OCI-LY3 (cell line): ENCODE data around the gene HELLS.
"Not testable (repeated sequence)": the region's sequence is repeated elsewhere in the genome, so short reads cannot be mapped to it uniquely, and the experiment has no call there.

Source experiments
- H2AFZ ChIP-seq: fragments of 200-600, 300-600 bp; shearing (Covaris generic); 2 replicates; pipeline ENCODE4 v1.6.0; 2014; ENCODE audit warnings: antibody characterized with exemption, low read depth, low read length
- H3K27ac ChIP-seq: fragments of 200-600, 300-600 bp; sonication (generic); 2 replicates; pipeline ENCODE4 v1.5.1; 2014; ENCODE audit warnings: mild to moderate bottlenecking, low read length, moderate library complexity, mixed read lengths
- H3K27me3 ChIP-seq: fragments of 200-600, 300-600 bp; sonication (generic); 2 replicates; pipeline ENCODE4 v1.6.1; 2014; ENCODE audit warnings: low read depth, low read length, mixed read lengths
- H3K36me3 ChIP-seq: fragments of 200-600, 300-600 bp; sonication (generic); replicated peaks from 2 replicates; pipeline ENCODE3; 2014; ENCODE audit warnings: low read depth, low read length, mixed read lengths
- H3K4me1 ChIP-seq: fragments of 300-600, 200-600 bp; sonication (generic); 2 replicates; pipeline ENCODE4 v1.6.1; 2014; ENCODE audit warnings: low read length, mixed read lengths
- H3K4me2 ChIP-seq: fragments of 200-600, 300-600 bp; sonication (generic); 2 replicates; pipeline ENCODE4 v1.6.1; 2014; ENCODE audit warnings: low read length, mixed read lengths
- H3K4me3 ChIP-seq: fragments of 300-600, 200-600 bp; sonication (generic); 2 replicates; pipeline ENCODE4 v1.5.1; 2014; ENCODE audit warnings: antibody characterized with exemption, mild to moderate bottlenecking, low read length, moderate library complexity
- H3K79me2 ChIP-seq: fragments of 300-600, 200-600 bp; shearing (Covaris generic); 2 replicates; pipeline ENCODE4 v1.6.1; 2014; ENCODE audit warnings: mild to moderate bottlenecking, low read length, mixed read lengths
- H3K9ac ChIP-seq: fragments of 300-600, 200-600 bp; shearing (Covaris generic); 2 replicates; pipeline ENCODE4 v1.6.0; 2014; ENCODE audit warnings: mild to moderate bottlenecking, low read length, moderate library complexity
- H3K9me3 ChIP-seq: fragments of 200-600, 300-600 bp; shearing (Covaris generic); 2 replicates; pipeline ENCODE4 v1.6.1; 2014; ENCODE audit warnings: low read length, mixed read lengths; ENCODE audit not compliant: insufficient read depth
- H4K20me1 ChIP-seq: fragments of 200-600, 300-600 bp; sonication (generic); 2 replicates; pipeline ENCODE4 v1.6.1; 2016; ENCODE audit warnings: low read length, mixed read lengths; ENCODE audit not compliant: insufficient read depth
- CTCF ChIP-seq: fragments of 200-600, 300-600 bp; sonication (generic); IDR thresholded peaks from 2 replicates; pipeline ENCODE4 v1.5.1; 2014; ENCODE audit warnings: antibody characterized with exemption, low read length, low read depth
- EZH2phosphoT487 ChIP-seq: fragments of 200-600 bp; shearing (Covaris generic); IDR thresholded peaks from 2 replicates; pipeline ENCODE4 v1.6.1; 2018; ENCODE audit warnings: antibody characterized with exemption, mixed run types, low read depth

Gene HELLS

GRCh38 chr10:94549221-94549620 lies 3.6 kb downstream of the HELLS start:
- peaks cover 15% of the 10 kb centered on the region for H3K36me3 ChIP-seq
- no peak overlapping the region for H2AFZ ChIP-seq
- H3K9ac ChIP-seq: no peak overlapping the region
- no peak for TF ChIP-seq CTCF
- no peak for TF ChIP-seq EZH2phosphoT487
- H3K9me3 ChIP-seq: no peaks in the 10 kb centered on the region
- no peak overlapping the region for H3K4me3 ChIP-seq
- H3K4me2 ChIP-seq: no peak overlapping the region
- H3K27me3 ChIP-seq: no peaks in the 10 kb centered on the region
- peaks cover 74% of the 10 kb centered on the region for H3K79me2 ChIP-seq
- H4K20me1 ChIP-seq: 0 out of 2 replicates have a peak, but pooled peaks cover 6% of the 10 kb centered on the region
- peaks cover 13% of the 10 kb centered on the region for H3K4me1 ChIP-seq
- no peak overlapping the region for H3K27ac ChIP-seq

- not testable (repeated sequence) for H3K27ac ChIP-seq, H2AFZ ChIP-seq, H3K36me3 ChIP-seq, H3K79me2 ChIP-seq, H3K27me3 ChIP-seq, H3K4me1 ChIP-seq, H3K9ac ChIP-seq, H3K4me3 ChIP-seq, H3K9me3 ChIP-seq, H3K4me2 ChIP-seq, H4K20me1 ChIP-seq
These were observed 22.2 kb downstream of the HELLS start for GRCh38 chr10:94567714-94568307.

GRCh38 chr10:94571081-94571480 lies 25.5 kb downstream of the HELLS start:
- Histone ChIP-seq H3K36me3 (peaks cover 11% of the 10 kb centered on the region), H3K27ac (no peak overlapping the region), H2AFZ (no peak overlapping the region)

GRCh38 chr10:94571528-94571927 lies 25.9 kb downstream of the HELLS start:
- no peaks in the 10 kb centered on the region for H3K79me2 ChIP-seq

More at GRCh38 chr10:94571081-94571480, 25.5 kb downstream of the HELLS start:
- Histone ChIP-seq H3K4me1 (no peaks in the 10 kb centered on the region), H3K9ac (no peak overlapping the region), H3K79me2 (no peaks in the 10 kb centered on the region), H3K9me3 (no peaks in the 10 kb centered on the region), H3K4me2 (no peak overlapping the region), H3K27me3 (no peaks in the 10 kb centered on the region), H4K20me1 (no peaks in the 10 kb centered on the region), H3K4me3 (no peak overlapping the region)
- TF ChIP-seq CTCF: no peak
- no peak for TF ChIP-seq EZH2phosphoT487

More at GRCh38 chr10:94571528-94571927, 25.9 kb downstream of the HELLS start:
- Histone ChIP-seq H4K20me1 (no peaks in the 10 kb centered on the region), H3K27ac (no peak overlapping the region), H3K9me3 (no peaks in the 10 kb centered on the region), H3K36me3 (peaks cover 11% of the 10 kb centered on the region), H2AFZ (no peak overlapping the region), H3K9ac (no peak overlapping the region), H3K4me2 (no peak overlapping the region), H3K4me3 (no peak overlapping the region), H3K4me1 (no peaks in the 10 kb centered on the region), H3K27me3 (no peaks in the 10 kb centered on the region)
- no peak for TF ChIP-seq CTCF
